ENCODE measurements around the gene SARS2. TPM values are rescaled to one million over a fixed set of nuclear protein-coding genes. Genes with fewer than 3 reads are reported as not detected.
"Not testable (repeated sequence)": the region's sequence is repeated elsewhere in the genome, so short reads cannot be mapped to it uniquely, and the experiment has no call there.

SARS2 gene
- total RNA-seq, 1 donor from 2014 or later = 26.3 TPM

GRCh38 chr19:38945562-38946228, 15.1 kb upstream of the SARS2 start:
- Histone ChIP-seq H3K9me3 (no peaks in the 10 kb centered on the region), H3K4me3 (no peak overlapping the region), H3K4me1 (peaks cover 11% of the 10 kb centered on the region), H3K27me3 (no peaks in the 10 kb centered on the region), H3K27ac (no peak overlapping the region), H3K36me3 (no peaks in the 10 kb centered on the region)
- DNase-seq (ENCODE audit: extremely low spot score in 2 of 2) = no peak
- TF ChIP-seq CTCF (IDR thresholded peaks at IDR 0.05) (no peak), POLR2A (IDR thresholded peaks at IDR 0.05) (no peak), POLR2AphosphoS5 (IDR thresholded peaks at IDR 0.05; ENCODE audit: insufficient read depth in 1 of 2, low read depth in 1 of 2) (no peak)
- intact Hi-C loops (cut with DNase I) = no loop called here

GRCh38 chr19:38944981-38945506, 14.5 kb upstream of the SARS2 start:
- TF ChIP-seq CTCF (IDR thresholded peaks at IDR 0.05) (no peak), POLR2AphosphoS5 (IDR thresholded peaks at IDR 0.05; ENCODE audit: insufficient read depth in 1 of 2, low read depth in 1 of 2) (no peak), POLR2A (IDR thresholded peaks at IDR 0.05) (no peak)
- DNase-seq (ENCODE audit: extremely low spot score in 2 of 2) = no peak
- H3K4me1 ChIP-seq = peaks cover 4% of the 10 kb centered on the region
- intact Hi-C loops (cut with DNase I) = no loop called here
- H3K27ac ChIP-seq = no peak overlapping the region
- no peak overlapping the region for H3K4me3 ChIP-seq
- no peaks in the 10 kb centered on the region for H3K9me3 ChIP-seq
- H3K27me3 ChIP-seq = no peaks in the 10 kb centered on the region
- no peaks in the 10 kb centered on the region for H3K36me3 ChIP-seq

- Histone ChIP-seq H3K36me3 (no peaks in the 10 kb centered on the region), H3K4me3 (no peak overlapping the region), H3K9me3 (no peaks in the 10 kb centered on the region), H3K27ac (no peak overlapping the region), H3K4me1 (no peaks in the 10 kb centered on the region), H3K27me3 (no peaks in the 10 kb centered on the region)
- intact Hi-C loops (cut with DNase I) = no loop called here
- no peak for TF ChIP-seq CTCF (IDR thresholded peaks at IDR 0.05)
- no peak for TF ChIP-seq POLR2AphosphoS5 (IDR thresholded peaks at IDR 0.05; ENCODE audit: insufficient read depth in 1 of 2, low read depth in 1 of 2)
- TF ChIP-seq POLR2A (IDR thresholded peaks at IDR 0.05) = no peak
- no peak for DNase-seq (ENCODE audit: extremely low spot score in 2 of 2)
Measured at GRCh38 chr19:38942471-38943181, 12.1 kb upstream of the SARS2 start.

GRCh38 chr19:38941979-38942378, 11.4 kb upstream of the SARS2 start:
- TF ChIP-seq POLR2AphosphoS5 (IDR thresholded peaks at IDR 0.05; ENCODE audit: insufficient read depth in 1 of 2, low read depth in 1 of 2) = no peak
- no peak for TF ChIP-seq POLR2A (IDR thresholded peaks at IDR 0.05)
- TF ChIP-seq CTCF (IDR thresholded peaks at IDR 0.05) = no peak
- Histone ChIP-seq H3K27ac (no peak overlapping the region), H3K36me3 (no peaks in the 10 kb centered on the region), H3K4me3 (no peak overlapping the region), H3K4me1 (no peaks in the 10 kb centered on the region), H3K9me3 (no peaks in the 10 kb centered on the region), H3K27me3 (no peaks in the 10 kb centered on the region)
- no peak for DNase-seq (ENCODE audit: extremely low spot score in 2 of 2)
- intact Hi-C loops (cut with DNase I) = no loop called here

- H3K4me3 ChIP-seq; H3K27me3 ChIP-seq; DNase-seq (ENCODE audit: extremely low spot score in 2 of 2); H3K4me1 ChIP-seq; H3K27ac ChIP-seq; intact Hi-C loops (cut with DNase I); H3K36me3 ChIP-seq; H3K9me3 ChIP-seq: not testable (repeated sequence)
Measured at GRCh38 chr19:38941466-38941865, 10.9 kb upstream of the SARS2 start.

All from vagina (tissue), 2 donors.